ENCODE data around the gene MTFR2. TPM values are rescaled to one million over a fixed set of nuclear protein-coding genes. Genes with fewer than 3 reads are reported as not detected.

Gene MTFR2
- total and polyA plus RNA-seq, 2 of the 13 experiments (the other 11 are each of a cell fraction or from before 2014, with no cell fraction given): 6.7 to 10.7 TPM

GRCh38 chr6:136289579-136290409, 39.7 kb upstream of the MTFR2 start, which contains the start of gene BCLAF1 (continued):
- TF ChIP-seq BATF2 (CRISPR knock-in tag; IDR thresholded peaks at IDR 0.05) (no peak), POGK (CRISPR knock-in tag; conservative IDR thresholded peaks at IDR 0.05) (peak; percentile 71; the same call in 1 of the 2 replicates), FOXC1 (CRISPR knock-in tag; IDR thresholded peaks at IDR 0.05; ENCODE audit: borderline replicate concordance) (peak; percentile 45; the same call in 1 of the 2 replicates), SRY (CRISPR knock-in tag; IDR thresholded peaks at IDR 0.05) (peak; percentile 41; the same call in 1 of the 2 replicates), ZNF335 (CRISPR knock-in tag; IDR thresholded peaks at IDR 0.05) (peak; percentile 85), PRDM4 (CRISPR knock-in tag; IDR thresholded peaks at IDR 0.05; ENCODE audit: borderline replicate concordance) (no peak), ZNF660 (CRISPR knock-in tag; IDR thresholded peaks at IDR 0.05; ENCODE audit: borderline replicate concordance, low read depth) (no peak; the same call in 1 of the 2 replicates), GPN1 (CRISPR knock-in tag; IDR thresholded peaks at IDR 0.05; ENCODE audit: borderline replicate concordance) (no peak; the same call in 1 of the 2 replicates), ZSCAN30 (CRISPR knock-in tag; IDR thresholded peaks at IDR 0.05) (no peak), SP2 (CRISPR knock-in tag; IDR thresholded peaks at IDR 0.05) (peak; percentile 64), CHCHD3 (CRISPR knock-in tag; IDR thresholded peaks at IDR 0.05) (peak; percentile 51), ZBTB3 (CRISPR knock-in tag; IDR thresholded peaks at IDR 0.05; ENCODE audit: borderline replicate concordance, low read depth) (no peak), MIER3 (CRISPR knock-in tag; IDR thresholded peaks at IDR 0.05; ENCODE audit: borderline replicate concordance) (peak; percentile 85; the same call in 1 of the 2 replicates), ZFP41 (CRISPR knock-in tag; IDR thresholded peaks at IDR 0.05; ENCODE audit: borderline replicate concordance) (no peak; the same call in 1 of the 2 replicates), ZNF704 (CRISPR knock-in tag; IDR thresholded peaks at IDR 0.05; ENCODE audit: borderline replicate concordance) (no peak; the same call in 1 of the 2 replicates), TGIF2 (CRISPR knock-in tag; IDR thresholded peaks at IDR 0.05) (peak; percentile 94), HOXA5 (CRISPR knock-in tag; IDR thresholded peaks at IDR 0.05) (peak; percentile 64; the same call in 1 of the 2 replicates), ZNF678 (CRISPR knock-in tag; IDR thresholded peaks at IDR 0.05) (peak; percentile 81), DPF2 (CRISPR knock-in tag; IDR thresholded peaks at IDR 0.05; ENCODE audit: borderline replicate concordance, low read depth) (no peak), ZMYM4 (CRISPR knock-in tag; IDR thresholded peaks at IDR 0.05) (peak; percentile 98)

Data from HepG2 (cell line).